HepG2 (cell line): Measurements from ENCODE around the gene NOTCH2. TPM values are rescaled to one million over a fixed set of nuclear protein-coding genes. Genes with fewer than 3 reads are reported as not detected.
"Not testable (repeated sequence)": the region's sequence is repeated elsewhere in the genome, so short reads cannot be mapped to it uniquely, and the experiment has no call there.

Experiments used
- ATAC-seq: fragments of 200-7000 bp; cut with Tn5 transposase; 3 replicates; pipeline ENCODE4 v1.9.1; 2020; ENCODE audit warnings: mild to moderate bottlenecking, moderate library complexity
- BruUV-seq: library from RNA; stranded (reverse); fragments of 400-500 nt; replicated peaks from 2 replicates; lab custom pipeline; 2021; lab: Mats Ljungman, UMichigan
- CTCF ChIA-PET: fragments of 300-600 bp; formaldehyde crosslinking; extraction: SDS; loops from one replicate; lab custom pipeline; 2021; ENCODE audit warnings: low total read pairs, inconsistent platforms, low intra/inter-chr PET ratio; lab: Yijun Ruan, JAX
- POLR2A ChIA-PET: fragments of 350-600 bp; sonication (Branson Sonifier 250); formaldehyde crosslinking; loops from one replicate; lab custom pipeline; 2020; ENCODE audit warnings: antibody characterized with exemption, inconsistent platforms; lab: Yijun Ruan, JAX
- DNase-seq: peaks from one replicate; pipeline ENCODE4 v3.0.0-alpha.2; 2015; ENCODE audit warnings: low spot score
- FAIRE-seq: peaks from 3 replicates; lab custom pipeline; 2011; peaks lifted over from hg19 to GRCh38; lab: Jason Lieb, UNC
- H2AFZ ChIP-seq: one replicate; pipeline ENCODE4 v1.6.1; 2011; ENCODE audit warnings: low read length, inconsistent platforms
- H3K27ac ChIP-seq: fragments of 300-600 bp; 3 replicates; pipeline ENCODE4 v1.8.0; 2011; ENCODE audit warnings: mixed run types, mild to moderate bottlenecking, mixed read lengths, low read length, inconsistent platforms; ENCODE audit not compliant: insufficient read depth; ENCODE audit errors: extremely low read length
- H3K27me3 ChIP-seq, 2 experiments: fragments of 200-600 bp in 1 of 2; 2 replicates in 1 of 2; 3 replicates in 1 of 2; pipeline versions ENCODE4 v1.6.0 to v1.8.0; 2011; ENCODE audit warnings: low read length in 2 of 2, mild to moderate bottlenecking in 2 of 2, moderate library complexity in 2 of 2, inconsistent platforms in 1 of 2; ENCODE audit not compliant: insufficient read depth in 2 of 2, control insufficient read depth in 1 of 2
- H3K36me3 ChIP-seq, 2 experiments: fragments of 200-600 bp in 1 of 2; replicated peaks in 1 of 2; 2 replicates in 1 of 2; 3 replicates in 1 of 2; pipeline versions ENCODE4 v1.5.1 to v1.8.0; 2011; ENCODE audit warnings: low read length in 2 of 2, inconsistent platforms in 1 of 2; ENCODE audit not compliant: insufficient read depth in 2 of 2, control insufficient read depth in 1 of 2
- H3K4me1 ChIP-seq: 2 replicates; pipeline ENCODE4 v1.5.1; 2012; ENCODE audit warnings: low read length, inconsistent platforms; ENCODE audit not compliant: insufficient read depth
- H3K4me2 ChIP-seq: 2 replicates; pipeline ENCODE4 v1.6.0; 2011; ENCODE audit warnings: low read depth, low read length, inconsistent platforms
- H3K4me3 ChIP-seq, 3 experiments: fragments of 200-600 bp in 1 of 3; sonication (generic), shearing (Covaris generic) in 1 of 3; replicated peaks in 1 of 3; 2 replicates each; pipeline ENCODE4 v1.5.1; 2011 to 2016; ENCODE audit warnings: low read length in 3 of 3, inconsistent platforms in 2 of 3, low read depth in 2 of 3, mild to moderate bottlenecking in 2 of 3, control low read depth in 1 of 3, mixed read lengths in 1 of 3; ENCODE audit not compliant: insufficient read depth in 1 of 3
- H3K79me2 ChIP-seq: one replicate; pipeline ENCODE4 v1.6.1; 2011; ENCODE audit warnings: low read length, inconsistent platforms; ENCODE audit not compliant: insufficient read depth
- H3K9ac ChIP-seq: 2 replicates; pipeline ENCODE4 v1.6.0; 2011; ENCODE audit warnings: mild to moderate bottlenecking, low read depth, low read length, inconsistent platforms; ENCODE audit not compliant: insufficient read depth
- H3K9me3 ChIP-seq: 2 replicates; pipeline ENCODE4 v1.5.1; 2012; ENCODE audit warnings: mild to moderate bottlenecking, low read length
- H4K20me1 ChIP-seq: 2 replicates; pipeline ENCODE4 v1.6.0; 2011; ENCODE audit warnings: inconsistent platforms, mild to moderate bottlenecking, low read length, moderate library complexity; ENCODE audit not compliant: insufficient read depth
- WGBS: methylation state at CpG from one replicate; pipeline ENCODE4 v1.1.6; 2017; ENCODE audit warnings: low lambda C conversion rate; 5-methylcytosine and 5-hydroxymethylcytosine counted together
- in situ Hi-C: cut with HindIII; loops from 2 replicates; pipeline ENCODE4 v1.10.0; 2017; ENCODE audit warnings: low pct_unique_long_range_greater_than_20kb; ENCODE audit not compliant: extremely low pct_ligation_motif_present
- intact Hi-C: fragments of 100-400 bp; cut with micrococcal nuclease; formaldehyde crosslinking; loops from one replicate; pipeline ENCODE4 v1.10.0; 2022; ENCODE audit not compliant: unreplicated experiment
- polyA plus RNA-seq, 8 experiments: library from polyadenylated mRNA; depleted of rRNA in 3 of 8; stranded (reverse) in 7 of 8; unstranded in 1 of 8; fragments of >200 nt; fragmentation: Illumina TruSeq in 4 of 8; extraction: Trizol in 4 of 8; gene quantifications; 2 replicates each; pipeline versions ENCODE4 v1.2.1 to v1.2.3, GENCODE V29; 2011 to 2016; ENCODE audit warnings: low read depth in 4 of 8, missing spikeins in 1 of 8, mixed read lengths in 1 of 8; ENCODE audit not compliant: insufficient read depth in 1 of 8
- total RNA-seq, 5 experiments: library from RNA; depleted of rRNA; stranded (reverse); fragments of >200 nt; fragmentation: Illumina TruSeq; extraction: Trizol; gene quantifications; 2 replicates each; pipeline ENCODE4 v1.2.3, GENCODE V29; 2016; ENCODE audit warnings: low read depth in 1 of 5

The NOTCH2 gene
- total and polyA plus RNA-seq, 2 of the 13 experiments (the other 11 are each of a cell fraction or from before 2014, with no cell fraction given), result 4.0 to 11.4 TPM

DNA sequence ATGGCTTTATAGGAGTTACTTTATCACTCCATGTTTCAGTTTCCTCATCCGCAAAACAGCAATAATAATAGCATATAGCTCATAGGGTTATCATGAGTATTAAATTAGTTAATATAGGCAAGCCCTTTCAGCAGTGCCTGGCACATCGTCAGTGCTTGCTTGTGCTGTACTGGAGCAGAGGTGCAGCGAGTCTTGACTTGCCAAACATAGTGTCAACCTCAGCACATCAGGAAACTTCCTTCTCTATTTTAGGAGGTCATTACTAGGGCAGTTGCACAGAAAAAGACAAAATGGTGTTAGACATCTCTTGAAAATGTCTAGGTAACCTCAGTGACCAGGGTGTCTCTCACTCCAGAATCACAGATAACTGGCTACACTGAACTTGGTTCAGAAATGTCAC, 34.3 kb upstream of the NOTCH2 start:
- H3K9ac ChIP-seq, in situ Hi-C loops, POLR2A ChIA-PET, intact Hi-C loops, H3K4me3 ChIP-seq, H2AFZ ChIP-seq, H3K27me3 ChIP-seq, H3K27ac ChIP-seq, CTCF ChIA-PET, H3K36me3 ChIP-seq, H3K4me1 ChIP-seq, ATAC-seq, BruUV-seq, H3K79me2 ChIP-seq, H3K4me2 ChIP-seq, H3K9me3 ChIP-seq, H4K20me1 ChIP-seq, DNase-seq: not testable (repeated sequence)
- no CpG with 5 or more reads among the region's 3 CpGs for WGBS
- peak; percentile 28 for FAIRE-seq

DNA sequence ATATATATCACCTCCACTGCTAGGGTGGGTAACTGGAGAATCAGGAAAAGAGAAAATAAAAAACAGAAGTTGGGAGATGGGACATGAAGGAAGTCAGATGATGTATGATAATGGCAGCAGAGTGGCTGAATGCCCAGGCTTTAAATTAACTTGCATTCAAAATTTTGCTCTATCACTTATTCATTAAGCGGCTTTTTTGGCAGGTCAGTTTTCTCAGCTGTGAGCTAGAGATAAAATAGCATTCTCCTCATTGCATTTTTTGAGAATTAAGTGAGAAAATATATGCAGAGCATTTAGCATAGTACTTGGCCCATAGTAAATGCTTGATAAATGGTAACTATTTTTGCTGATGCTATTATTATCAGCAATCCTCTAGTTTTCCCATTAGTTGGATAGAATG, 32.1 kb upstream of the NOTCH2 start:
- ATAC-seq, H4K20me1 ChIP-seq, H3K4me1 ChIP-seq, H3K27ac ChIP-seq, H2AFZ ChIP-seq, BruUV-seq, CTCF ChIA-PET, POLR2A ChIA-PET, in situ Hi-C loops, DNase-seq, H3K9me3 ChIP-seq, H3K4me2 ChIP-seq, H3K79me2 ChIP-seq, H3K4me3 ChIP-seq, FAIRE-seq, intact Hi-C loops, H3K9ac ChIP-seq, H3K36me3 ChIP-seq, H3K27me3 ChIP-seq: not testable (repeated sequence)
- WGBS, result 81% methylated on average over 1 of the region's 1 CpG

DNA sequence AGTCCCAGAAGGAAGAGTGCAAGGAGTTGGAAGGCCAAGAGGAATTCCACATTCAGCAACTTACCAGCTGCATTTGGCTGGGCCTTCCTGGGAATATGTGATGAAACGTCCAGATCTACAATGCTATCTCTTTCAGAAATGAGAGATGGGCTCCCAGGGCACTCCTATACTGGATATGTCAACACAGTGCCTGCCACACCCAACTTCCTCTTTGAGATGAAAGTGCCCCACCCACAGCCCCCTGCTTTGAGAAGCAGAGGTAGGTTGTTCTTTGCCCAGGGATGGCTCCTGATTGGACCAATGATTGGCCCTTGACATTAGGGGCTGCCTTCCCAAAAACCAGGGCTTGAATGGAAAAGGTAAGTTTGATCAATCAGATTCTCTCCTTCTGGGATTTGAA, 31.1 kb upstream of the NOTCH2 start:
- H3K9me3 ChIP-seq, intact Hi-C loops, CTCF ChIA-PET, H3K4me2 ChIP-seq, H3K36me3 ChIP-seq, H4K20me1 ChIP-seq, H3K4me1 ChIP-seq, H3K79me2 ChIP-seq, H3K27ac ChIP-seq, BruUV-seq, POLR2A ChIA-PET, ATAC-seq, FAIRE-seq, DNase-seq, H3K27me3 ChIP-seq, H2AFZ ChIP-seq, H3K4me3 ChIP-seq, in situ Hi-C loops, H3K9ac ChIP-seq: not testable (repeated sequence)
- WGBS, result no CpG with 5 or more reads among the region's 1 CpG

DNA sequence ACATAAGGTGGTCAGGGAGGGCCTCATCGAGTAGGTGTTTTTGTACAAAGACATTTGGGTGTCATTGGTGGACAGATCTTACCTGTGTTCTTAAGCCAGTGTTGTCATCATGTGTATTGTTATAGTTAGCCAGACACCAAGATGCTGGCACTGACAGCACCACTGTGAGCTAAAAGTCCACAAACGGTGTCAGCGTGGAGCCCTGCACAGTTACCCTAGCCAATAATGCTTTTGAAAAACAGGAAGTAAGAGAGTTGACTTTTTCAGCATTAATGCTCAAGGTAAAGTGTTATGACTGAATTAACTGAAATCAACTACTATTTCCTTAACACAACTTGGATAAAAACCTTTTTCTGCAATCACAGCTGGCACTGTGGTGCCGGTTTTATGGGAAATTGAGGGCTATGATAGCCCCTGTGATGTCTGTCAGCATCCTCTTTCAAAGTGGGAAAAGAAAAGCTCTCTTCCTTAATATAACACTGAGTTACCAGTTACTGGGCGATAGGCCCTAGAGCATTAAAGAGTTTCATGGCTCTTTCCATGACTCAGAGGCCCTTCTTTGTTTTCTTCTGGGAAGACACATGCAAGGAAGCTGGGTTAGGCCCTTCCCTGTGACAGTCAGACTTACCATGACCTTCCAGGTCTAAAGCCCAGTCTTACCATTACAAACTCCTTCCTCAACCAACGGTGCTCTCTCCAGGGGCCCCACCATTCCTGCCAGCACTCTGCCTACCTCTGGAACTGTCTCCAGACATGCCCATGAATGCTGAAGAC, 29.7 kb upstream of the NOTCH2 start:
- H3K4me2 ChIP-seq, POLR2A ChIA-PET, CTCF ChIA-PET, in situ Hi-C loops, H3K4me1 ChIP-seq, DNase-seq, ATAC-seq, BruUV-seq, H3K36me3 ChIP-seq, H3K27me3 ChIP-seq, FAIRE-seq, H3K9ac ChIP-seq, H3K27ac ChIP-seq, H3K9me3 ChIP-seq, intact Hi-C loops, H4K20me1 ChIP-seq, H2AFZ ChIP-seq, H3K4me3 ChIP-seq, H3K79me2 ChIP-seq: not testable (repeated sequence)
- 14% methylated on average over 1 of the region's 6 CpGs for WGBS
